ENCODE measurements around the gene GALNT18. TPM values are rescaled to one million over a fixed set of nuclear protein-coding genes. Genes with fewer than 3 reads are reported as not detected.

GALNT18 gene
- polyA plus RNA-seq, 4 donors, result 26.9 to 29.0 (median 27.2) TPM

GRCh38 chr11:11420191-11420898 lies 201.5 kb downstream of the GALNT18 start:
- no peak for DNase-seq (ENCODE audit: low read depth in 4 of 4, low spot score in 3 of 4)

DNA sequence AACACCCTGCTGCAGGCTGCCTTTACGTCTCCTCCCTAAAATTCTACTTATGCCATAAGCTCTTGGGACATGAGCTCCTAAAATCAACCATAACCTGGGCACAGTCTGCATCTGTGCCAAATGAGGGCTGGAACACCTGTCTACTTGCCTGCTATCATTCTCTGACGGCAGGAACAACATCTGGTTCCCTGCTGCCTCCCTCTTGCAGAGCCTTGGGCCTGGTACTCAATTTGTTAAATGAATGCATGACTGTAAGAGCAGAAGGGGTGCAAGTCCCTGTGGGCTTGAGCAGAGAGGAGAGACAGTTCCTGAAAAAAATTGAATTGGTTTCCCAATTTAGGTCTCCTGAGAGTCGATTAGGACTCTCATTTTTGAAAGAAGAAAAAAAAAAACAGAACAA lies 202.1 kb downstream of the GALNT18 start:
- no peak for DNase-seq (ENCODE audit: low read depth in 4 of 4, low spot score in 3 of 4)

- no peak for DNase-seq (ENCODE audit: low read depth in 4 of 4, low spot score in 3 of 4)
These were observed 204.9 kb downstream of the GALNT18 start for GRCh38 chr11:11416917-11417316.

DNA sequence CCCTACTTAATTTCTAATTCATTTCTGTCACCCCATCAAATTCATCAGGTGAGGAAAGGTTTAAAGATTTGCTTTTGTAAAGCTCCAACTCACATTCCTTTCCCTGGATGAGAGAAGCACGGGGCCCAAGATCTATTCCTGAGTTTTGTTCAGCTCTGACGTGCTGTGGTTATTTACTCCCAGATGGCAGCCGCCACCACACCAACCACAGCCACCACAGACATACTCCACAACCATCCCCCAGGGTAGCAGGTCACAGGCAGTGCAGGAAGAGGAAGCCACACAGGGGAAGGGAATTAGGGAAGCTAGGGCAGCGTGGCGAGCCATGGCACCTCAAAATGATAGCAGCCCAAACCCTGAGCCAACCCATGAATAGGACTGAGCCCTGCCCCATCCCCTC lies 205.3 kb downstream of the GALNT18 start:
- DNase-seq (ENCODE audit: low read depth in 4 of 4, low spot score in 3 of 4), result no peak

- DNase-seq (ENCODE audit: low read depth in 4 of 4, low spot score in 3 of 4), result no peak
These were observed 205.9 kb downstream of the GALNT18 start for GRCh38 chr11:11415901-11416300.

- no peak for DNase-seq (ENCODE audit: low read depth in 4 of 4, low spot score in 3 of 4)
These were observed 206.8 kb downstream of the GALNT18 start for GRCh38 chr11:11414996-11415395.

GRCh38 chr11:11413776-11414175 lies 208.0 kb downstream of the GALNT18 start:
- DNase-seq (ENCODE audit: low read depth in 4 of 4, low spot score in 3 of 4), result no peak

GRCh38 chr11:11411401-11411985 lies 210.3 kb downstream of the GALNT18 start:
- DNase-seq (ENCODE audit: low read depth in 4 of 4, low spot score in 3 of 4), result no peak

DNA sequence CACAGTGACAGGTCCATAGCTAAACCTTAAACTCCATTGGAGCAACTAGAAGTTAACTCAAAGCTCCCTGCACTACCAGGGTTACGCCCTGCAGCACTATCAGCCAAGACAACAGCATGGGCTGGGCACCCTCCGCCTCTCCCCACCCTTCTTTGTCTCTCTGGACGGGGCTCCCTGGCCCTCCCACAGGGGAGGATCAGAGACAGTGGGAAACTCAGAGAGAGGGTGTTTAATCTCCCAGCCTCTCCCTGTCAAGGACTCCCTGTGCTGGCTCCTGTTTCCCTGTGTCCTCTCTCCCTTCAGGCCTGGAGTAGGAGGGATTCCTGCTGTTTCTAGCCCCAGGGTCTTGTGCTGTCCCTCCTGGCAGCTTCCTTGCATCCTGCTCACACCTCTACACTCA lies 211.9 kb downstream of the GALNT18 start:
- DNase-seq (ENCODE audit: low read depth in 4 of 4, low spot score in 3 of 4), result no peak

- DNase-seq (ENCODE audit: low read depth in 4 of 4, low spot score in 3 of 4), result no peak
These were observed 212.6 kb downstream of the GALNT18 start for GRCh38 chr11:11409224-11409623.

DNA sequence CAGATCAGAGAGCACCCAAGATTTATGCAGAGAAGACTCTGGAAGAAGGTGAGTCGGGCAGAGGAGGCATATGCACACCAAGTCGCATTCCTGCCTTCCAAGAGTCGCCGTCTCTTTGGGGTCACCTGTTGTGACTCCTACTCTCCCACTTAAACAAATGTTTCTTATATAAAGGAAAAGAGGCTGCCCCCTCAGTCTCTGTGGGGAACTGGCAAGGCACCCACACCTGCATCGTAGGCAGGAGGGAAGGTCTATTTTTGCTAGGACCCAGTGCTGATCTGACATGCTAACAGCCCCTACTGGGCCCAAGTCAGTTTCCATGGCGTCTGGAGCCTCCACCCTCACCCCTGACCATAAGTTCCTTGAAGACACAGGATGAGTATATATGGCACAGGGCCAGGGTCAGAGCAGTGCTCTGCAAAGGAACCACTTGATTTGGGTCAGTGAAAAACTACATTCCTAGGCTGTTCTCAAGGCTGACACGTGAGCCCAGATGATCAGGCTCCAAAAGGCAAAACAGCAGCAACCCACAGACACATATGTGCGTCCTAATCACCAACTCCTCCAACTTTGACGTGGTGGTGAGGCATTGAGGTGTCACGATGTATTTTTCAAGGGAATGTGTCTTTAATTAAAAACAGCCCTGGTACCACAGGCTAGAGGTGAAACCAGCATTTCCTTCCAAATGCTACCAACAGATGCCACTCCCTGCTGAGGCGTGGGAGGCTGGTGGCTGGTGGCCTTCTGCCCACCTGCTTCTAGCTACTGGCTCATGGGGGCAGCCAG lies 213.2 kb downstream of the GALNT18 start:
- DNase-seq (ENCODE audit: low read depth in 4 of 4, low spot score in 3 of 4), result no peak

DNA sequence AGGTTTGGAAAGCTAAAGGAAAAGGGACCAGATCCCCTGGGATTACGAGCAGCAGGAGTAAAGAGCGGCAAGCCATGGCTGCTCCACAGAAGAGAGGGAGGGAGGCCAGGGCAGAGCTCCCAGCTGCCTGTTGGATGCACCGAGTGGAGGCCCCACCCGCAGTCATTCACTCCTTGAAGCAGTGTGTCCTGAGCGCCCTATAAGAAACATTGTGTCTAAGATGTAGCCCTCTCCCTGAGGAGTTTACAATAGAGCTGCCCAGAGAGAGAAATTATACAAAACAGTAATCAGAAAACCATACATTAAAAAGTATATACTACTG lies 214.1 kb downstream of the GALNT18 start:
- no peak for DNase-seq (ENCODE audit: low read depth in 4 of 4, low spot score in 3 of 4)

DNA sequence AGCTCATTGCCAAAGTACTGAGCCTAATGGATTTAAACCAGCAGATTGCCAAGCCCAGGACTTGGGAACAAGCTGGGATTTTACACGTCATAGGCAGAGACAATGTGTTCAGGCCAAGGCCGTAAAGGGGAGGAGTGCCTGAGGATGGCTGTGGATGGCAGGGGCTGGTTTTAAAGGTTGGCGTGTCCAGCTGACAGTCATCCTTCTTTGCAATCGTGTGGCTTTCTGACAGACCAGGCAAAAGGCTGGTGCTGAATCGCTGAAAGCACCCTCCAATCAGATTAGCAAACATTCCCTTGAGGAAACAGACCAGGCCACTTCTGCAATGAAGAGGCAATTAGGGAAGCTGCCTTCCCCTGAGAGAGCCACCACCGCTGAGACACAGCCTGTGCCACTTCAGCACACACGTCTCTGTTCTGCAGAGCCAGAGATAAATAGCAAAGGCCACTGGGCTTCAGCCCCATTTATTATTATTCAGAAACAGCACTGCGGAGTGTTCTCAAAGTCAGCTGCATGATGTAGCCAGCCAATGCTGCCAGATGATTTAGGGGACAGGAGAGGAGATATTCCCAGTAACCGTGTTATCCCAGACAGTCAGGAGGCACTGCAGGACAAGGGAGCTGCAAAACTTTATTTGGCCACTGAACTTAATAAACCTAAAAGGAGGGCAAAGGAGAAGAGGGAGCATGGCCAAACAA lies 214.6 kb downstream of the GALNT18 start:
- no peak for DNase-seq (ENCODE audit: low read depth in 4 of 4, low spot score in 3 of 4)

DNA sequence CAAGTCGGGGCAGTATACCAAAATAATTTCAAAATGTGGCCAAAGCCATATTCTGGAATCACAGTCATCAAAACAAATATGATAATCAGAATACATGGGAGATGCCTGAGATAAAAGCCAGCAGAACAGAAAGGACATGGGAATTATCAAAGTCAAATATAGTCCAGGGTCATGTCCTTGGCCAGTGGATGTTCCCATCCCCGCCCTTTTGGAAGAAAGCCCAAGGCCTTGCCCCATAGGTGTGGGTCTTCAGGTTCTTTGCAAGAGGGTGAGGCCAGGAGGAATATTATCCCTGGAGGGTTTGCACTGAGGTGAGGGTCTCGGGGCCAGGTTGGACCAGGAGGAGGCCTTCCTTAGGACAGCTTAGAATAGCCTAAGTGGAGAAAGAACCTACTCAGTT lies 215.2 kb downstream of the GALNT18 start:
- no peak for DNase-seq (ENCODE audit: low read depth in 4 of 4, low spot score in 3 of 4)

- DNase-seq (ENCODE audit: low read depth in 4 of 4, low spot score in 3 of 4), result no peak
These were observed 217.8 kb downstream of the GALNT18 start for GRCh38 chr11:11403763-11404725.

DNA sequence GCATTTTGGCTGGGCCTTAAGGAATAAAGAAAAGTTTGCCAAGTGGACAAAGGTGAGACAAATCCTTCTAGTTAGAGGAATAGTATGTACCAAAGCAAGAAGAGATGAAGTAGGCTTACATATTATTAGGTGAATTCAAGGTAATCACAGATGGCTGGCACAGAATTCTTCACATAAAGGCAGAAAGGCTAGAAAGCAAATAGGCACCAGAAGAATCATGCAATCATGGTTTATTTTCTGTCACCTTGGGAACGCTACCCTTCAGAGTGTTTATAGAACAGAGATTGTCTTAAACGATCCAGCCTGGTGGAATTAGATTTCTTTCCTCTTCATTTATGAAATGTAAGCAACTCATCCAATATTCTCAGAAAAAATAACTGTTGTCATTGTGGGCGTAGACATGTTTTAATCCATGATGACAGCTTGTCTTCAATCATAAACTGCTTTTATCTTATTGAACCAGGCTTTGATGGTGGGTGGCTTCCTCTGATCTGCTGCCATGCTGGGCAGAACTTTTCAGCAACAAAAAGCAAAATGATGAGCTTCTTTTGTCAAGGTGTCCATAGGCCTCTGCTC lies 219.8 kb downstream of the GALNT18 start:
- no peak for DNase-seq (ENCODE audit: low read depth in 4 of 4, low spot score in 3 of 4)

GRCh38 chr11:11400635-11401232 lies 221.1 kb downstream of the GALNT18 start:
- no peak for DNase-seq (ENCODE audit: low read depth in 4 of 4, low spot score in 3 of 4)

- no peak for DNase-seq (ENCODE audit: low read depth in 4 of 4, low spot score in 3 of 4)
These were observed 221.7 kb downstream of the GALNT18 start for GRCh38 chr11:11400121-11400520.

DNA sequence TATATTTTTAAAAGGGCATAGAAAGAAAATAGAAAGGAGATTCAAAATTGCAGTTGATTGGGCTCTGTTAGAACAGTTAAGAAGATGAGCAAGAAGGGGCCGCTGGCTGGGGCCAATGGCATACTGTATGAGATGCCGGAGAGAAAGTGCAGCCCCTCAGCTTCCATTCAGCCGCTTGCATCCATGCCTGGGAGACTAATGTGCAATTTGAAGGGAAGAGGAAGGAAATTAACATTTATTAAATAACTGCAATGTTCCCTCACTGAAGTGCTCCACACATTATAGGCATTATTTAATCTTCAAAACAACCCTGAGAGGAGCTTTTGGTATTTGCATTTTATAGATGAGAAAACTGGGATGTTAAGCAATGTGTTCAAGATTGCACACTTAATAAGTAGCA lies 224.0 kb downstream of the GALNT18 start:
- no peak for DNase-seq (ENCODE audit: low read depth in 4 of 4, low spot score in 3 of 4)
